Astrocyte (in vitro differentiated cells and primary cell): ENCODE results near the gene GRK2.

Experiments used
- EZH2 ChIP-seq: IDR thresholded peaks from 2 replicates; pipeline ENCODE4 v1.6.1; 2012; ENCODE audit warnings: mild to moderate bottlenecking, low read length, inconsistent platforms; ENCODE audit not compliant: insufficient read depth
- TF ChIP-seq, protein P1 (sequence below): IDR thresholded peaks from 2 replicates; pipeline ENCODE4 v1.5.1; 2011; ENCODE audit warnings: low read depth, mild to moderate bottlenecking, inconsistent platforms, low read length, moderate library complexity; ENCODE audit not compliant: insufficient read depth

DNA sequence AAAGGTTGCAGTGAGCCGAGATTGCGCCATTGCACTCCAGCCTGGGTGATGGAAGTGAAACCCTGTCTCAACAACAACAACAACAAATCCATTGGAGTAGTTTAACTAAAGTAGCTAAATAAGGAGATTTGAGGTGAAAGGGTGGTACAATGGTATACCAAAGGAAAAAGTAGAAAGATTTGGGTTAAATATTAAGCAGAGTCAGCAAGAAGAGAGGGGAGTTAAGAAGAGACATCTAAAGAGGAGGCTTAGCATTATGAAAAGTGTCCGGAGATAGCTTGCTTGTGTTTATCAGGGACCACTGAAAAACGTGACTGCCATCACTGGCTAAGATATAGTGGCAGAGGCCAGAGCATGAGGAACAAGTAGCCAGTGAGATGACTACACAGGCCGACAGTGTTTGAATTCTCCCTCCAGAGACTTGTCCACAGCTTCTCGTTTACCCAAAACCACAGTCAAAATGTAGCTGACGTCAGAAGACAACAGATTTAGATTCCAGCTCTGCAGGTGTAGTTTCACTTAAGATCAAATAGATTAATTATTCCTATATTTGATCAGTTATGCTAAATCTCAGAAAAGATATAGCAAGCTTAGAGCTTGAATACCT lies 32.6 kb upstream of the GRK2 start:
- TF ChIP-seq, protein P1, sequence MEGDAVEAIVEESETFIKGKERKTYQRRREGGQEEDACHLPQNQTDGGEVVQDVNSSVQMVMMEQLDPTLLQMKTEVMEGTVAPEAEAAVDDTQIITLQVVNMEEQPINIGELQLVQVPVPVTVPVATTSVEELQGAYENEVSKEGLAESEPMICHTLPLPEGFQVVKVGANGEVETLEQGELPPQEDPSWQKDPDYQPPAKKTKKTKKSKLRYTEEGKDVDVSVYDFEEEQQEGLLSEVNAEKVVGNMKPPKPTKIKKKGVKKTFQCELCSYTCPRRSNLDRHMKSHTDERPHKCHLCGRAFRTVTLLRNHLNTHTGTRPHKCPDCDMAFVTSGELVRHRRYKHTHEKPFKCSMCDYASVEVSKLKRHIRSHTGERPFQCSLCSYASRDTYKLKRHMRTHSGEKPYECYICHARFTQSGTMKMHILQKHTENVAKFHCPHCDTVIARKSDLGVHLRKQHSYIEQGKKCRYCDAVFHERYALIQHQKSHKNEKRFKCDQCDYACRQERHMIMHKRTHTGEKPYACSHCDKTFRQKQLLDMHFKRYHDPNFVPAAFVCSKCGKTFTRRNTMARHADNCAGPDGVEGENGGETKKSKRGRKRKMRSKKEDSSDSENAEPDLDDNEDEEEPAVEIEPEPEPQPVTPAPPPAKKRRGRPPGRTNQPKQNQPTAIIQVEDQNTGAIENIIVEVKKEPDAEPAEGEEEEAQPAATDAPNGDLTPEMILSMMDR: no peak
- TF ChIP-seq EZH2: no peak
